ENCODE results near the gene TEX36. TPM values are rescaled to one million over a fixed set of nuclear protein-coding genes. Genes with fewer than 3 reads are reported as not detected.

The TEX36 gene, protein sequence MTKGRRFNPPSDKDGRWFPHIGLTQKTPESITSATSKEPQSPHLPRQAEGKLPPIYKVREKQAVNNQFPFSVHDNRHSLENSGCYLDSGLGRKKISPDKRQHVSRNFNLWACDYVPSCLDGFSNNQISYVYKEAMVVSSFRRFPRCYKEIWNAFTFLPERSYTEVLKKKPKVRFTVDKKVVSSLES
- total RNA-seq (ENCODE audit: low replicate concordance), result not detected in 2 replicates

DNA sequence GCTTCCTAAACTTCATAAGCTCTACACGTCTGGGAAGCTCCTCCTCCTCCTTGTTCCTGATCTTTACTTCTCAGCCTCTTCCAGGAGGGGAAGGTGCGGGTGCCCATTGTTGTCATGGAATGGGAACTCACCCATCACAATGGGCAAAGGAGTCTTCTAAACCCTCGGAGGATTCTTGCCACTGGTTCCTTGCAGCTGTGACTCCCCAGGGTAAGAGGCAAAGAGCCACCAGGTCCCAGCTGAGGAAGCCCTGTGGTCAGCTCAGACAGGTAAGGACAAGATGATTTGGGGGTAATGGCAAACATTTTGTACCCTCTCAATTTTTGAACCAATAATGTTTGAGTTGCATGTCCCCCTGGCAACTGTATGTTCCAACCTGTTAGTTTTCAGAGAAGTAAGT lies at the start of gene TEX36:
Gene TEX36, minus strand, starts transcription at position 101 of the 400 bp plus-strand sequence. CDS start 174 bp downstream, outside the sequence.

DNA sequence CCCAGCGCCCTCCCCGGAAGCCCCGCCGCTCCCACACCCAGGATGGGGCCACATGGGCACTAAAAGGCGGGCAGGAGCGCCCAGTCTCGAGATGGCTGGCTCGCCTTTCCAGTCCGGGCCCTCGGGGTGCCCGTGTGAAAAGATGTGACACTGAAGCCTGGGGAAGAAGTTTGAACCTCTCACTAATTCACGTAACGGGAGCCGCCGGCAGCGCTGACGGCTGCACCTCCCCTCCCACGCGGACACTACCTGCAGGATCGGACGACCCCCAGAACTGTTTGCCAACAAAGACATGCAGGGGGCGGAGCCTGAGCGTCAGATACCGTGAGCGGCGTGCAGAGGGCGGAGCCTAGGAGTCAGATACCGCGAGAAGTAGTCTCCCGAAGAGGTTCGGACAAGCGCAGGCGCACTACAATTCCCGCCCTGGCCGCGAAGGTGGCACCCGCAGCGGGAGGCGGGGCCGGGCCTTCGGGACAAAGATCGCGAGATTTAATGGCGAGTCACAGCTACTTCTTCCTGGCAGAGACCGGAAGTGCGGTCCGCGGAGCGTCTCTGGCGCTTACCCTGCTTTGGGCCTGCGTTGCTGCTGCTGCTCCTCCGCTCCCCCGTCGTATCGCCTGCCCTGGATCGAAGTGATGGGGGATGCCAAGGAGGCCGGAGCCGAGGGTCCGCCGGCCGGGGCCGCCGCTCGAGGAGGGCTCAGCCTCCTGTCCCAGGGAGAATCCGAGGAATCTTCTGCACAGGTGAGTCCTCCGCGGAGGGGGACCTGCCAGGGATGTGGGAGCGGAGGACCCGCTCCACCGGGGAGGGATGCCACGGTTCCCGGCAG lies 36.4 kb upstream of the TEX36 start, which contains the start of gene EDRF1:
Gene EDRF1, plus strand, starts transcription at position 537 of the 829 bp plus-strand sequence. Its CDS starts 99 bp downstream, at position 636.

Other genes starting within 250 kb of the TEX36 start
- gene EDRF1, start 36.5 kb upstream of the TEX36 start, total RNA-seq (ENCODE audit: low replicate concordance), result 14.5 and 15.1 TPM in 2 replicates
- 0.30 TPM in 1 of 2 replicates, not detected in the other for gene MMP21, start 92.7 kb upstream of the TEX36 start, total RNA-seq (ENCODE audit: low replicate concordance)
- 30.8 and 74.2 TPM in 2 replicates for gene UROS, start 140.1 kb upstream of the TEX36 start, total RNA-seq (ENCODE audit: low replicate concordance)
- 36.2 and 44.6 TPM in 2 replicates for gene BCCIP, start 140.4 kb upstream of the TEX36 start, total RNA-seq (ENCODE audit: low replicate concordance)
- 26.4 and 29.2 TPM in 2 replicates for gene DHX32, start 198.1 kb upstream of the TEX36 start, total RNA-seq (ENCODE audit: low replicate concordance)
- gene FANK1, start 213.4 kb upstream of the TEX36 start, total RNA-seq (ENCODE audit: low replicate concordance), result 5.2 and 13.9 TPM in 2 replicates